Activated CD8-positive, alpha-beta memory T cell treated with anti-CD3 and anti-CD28 coated beads for 48 hours (primary cell): ENCODE data around the gene KRT24.
"Not testable (repeated sequence)": the region's sequence is repeated elsewhere in the genome, so short reads cannot be mapped to it uniquely, and the experiment has no call there.

Source experiments
- DNase-seq, 3 experiments: peaks; one replicate each; pipeline ENCODE4 v3.0.0-alpha.2; 2020; ENCODE audit warnings: low read depth in 2 of 3, low spot score in 2 of 3

KRT24 gene

GRCh38 chr17:40703652-40704051 is at the start of gene KRT24:
KRT24 (minus strand) TSS chr17:40703752; CDS start chr17:40703693, 59 bp downstream.
- no peak for DNase-seq

- DNase-seq, result no peak
Observed at GRCh38 chr17:40751065-40751464, 47.5 kb upstream of the KRT24 start.

- no peak for DNase-seq
Observed at GRCh38 chr17:40750391-40750790, 46.8 kb upstream of the KRT24 start.

GRCh38 chr17:40748666-40749065 is 45.1 kb upstream of the KRT24 start:
- DNase-seq, result not testable (repeated sequence)

GRCh38 chr17:40738553-40738952 is 35.0 kb upstream of the KRT24 start:
- no peak for DNase-seq

- DNase-seq, result no peak
Observed at GRCh38 chr17:40735016-40735415, 31.5 kb upstream of the KRT24 start.

GRCh38 chr17:40734018-40734417 is 30.5 kb upstream of the KRT24 start:
- no peak for DNase-seq

GRCh38 chr17:40730970-40731369 is 27.4 kb upstream of the KRT24 start:
- DNase-seq, result no peak

GRCh38 chr17:40727447-40728231 is 24.1 kb upstream of the KRT24 start:
- DNase-seq, result no peak

- no peak for DNase-seq
Observed at GRCh38 chr17:40726919-40727318, 23.4 kb upstream of the KRT24 start.

GRCh38 chr17:40724656-40725055 is 21.1 kb upstream of the KRT24 start:
- DNase-seq, result no peak

GRCh38 chr17:40722241-40722640 is 18.7 kb upstream of the KRT24 start:
- DNase-seq, result no peak

- DNase-seq, result no peak
Observed at GRCh38 chr17:40720899-40721298, 17.3 kb upstream of the KRT24 start.

- no peak for DNase-seq
Observed at GRCh38 chr17:40718930-40719329, 15.4 kb upstream of the KRT24 start.

- DNase-seq, result no peak
Observed at GRCh38 chr17:40717776-40718175, 14.2 kb upstream of the KRT24 start.

GRCh38 chr17:40714473-40714872 is 10.9 kb upstream of the KRT24 start:
- DNase-seq, result no peak

- no peak for DNase-seq
Observed at GRCh38 chr17:40707745-40708144, 4.2 kb upstream of the KRT24 start.

- DNase-seq, result no peak
Observed at GRCh38 chr17:40705584-40705983, 2.0 kb upstream of the KRT24 start.

GRCh38 chr17:40702271-40702670 is 1.3 kb downstream of the KRT24 start:
- no peak for DNase-seq

- DNase-seq, result no peak
Observed at GRCh38 chr17:40699853-40700252, 3.7 kb downstream of the KRT24 start.

- DNase-seq, result no peak
Observed at GRCh38 chr17:40699371-40699770, 4.2 kb downstream of the KRT24 start.

- no peak for DNase-seq
Observed at GRCh38 chr17:40697297-40697696, 6.3 kb downstream of the KRT24 start.

- DNase-seq, result no peak
Observed at GRCh38 chr17:40696651-40697072, 6.9 kb downstream of the KRT24 start.
